Activated naive CD4-positive, alpha-beta T cell treated with anti-CD3 and anti-CD28 coated beads for 36 hours (primary cell): ENCODE results near the gene MARCHF10. TPM values are rescaled to one million over a fixed set of nuclear protein-coding genes. Genes with fewer than 3 reads are reported as not detected.

Source experiments
- CTCF ChIA-PET: fragments of 350-600 bp; sonication (Branson Sonifier 250); formaldehyde crosslinking; loops from one replicate; lab custom pipeline; 2021; ENCODE audit warnings: antibody characterized with exemption; lab: Charles Lee
- DNase-seq: peaks from one replicate; pipeline ENCODE4 v3.0.0-alpha.2; 2020
- H3K27ac Mint-ChIP-seq: one replicate; pipeline ENCODE4 v1.8.0; 2021; ENCODE audit warnings: mild to moderate bottlenecking, mixed read lengths
- H3K27me3 Mint-ChIP-seq: one replicate; pipeline ENCODE4 v1.8.0; 2021; ENCODE audit warnings: low read depth, mixed read lengths
- H3K36me3 Mint-ChIP-seq: one replicate; pipeline ENCODE4 v1.8.0; 2021; ENCODE audit warnings: low read depth, mixed read lengths
- H3K4me1 Mint-ChIP-seq: one replicate; pipeline ENCODE4 v1.8.0; 2021; ENCODE audit warnings: low read depth, mixed read lengths
- H3K4me3 Mint-ChIP-seq: one replicate; pipeline ENCODE4 v1.8.0; 2021; ENCODE audit warnings: mild to moderate bottlenecking, moderate library complexity, mixed read lengths
- H3K9me3 Mint-ChIP-seq: one replicate; pipeline ENCODE4 v1.8.0; 2021; ENCODE audit warnings: mixed read lengths
- intact Hi-C: fragments of 100-400 bp; cut with micrococcal nuclease; formaldehyde crosslinking; loops from one replicate; pipeline ENCODE4 v1.15.1; 2023
- total RNA-seq, 2 experiments: library from RNA; stranded (reverse); gene quantifications; one replicate each; pipeline ENCODE4 v1.2.3, GENCODE V29; 2021

Gene MARCHF10
- total RNA-seq, 2 experiments from 2014 or later: not detected

DNA sequence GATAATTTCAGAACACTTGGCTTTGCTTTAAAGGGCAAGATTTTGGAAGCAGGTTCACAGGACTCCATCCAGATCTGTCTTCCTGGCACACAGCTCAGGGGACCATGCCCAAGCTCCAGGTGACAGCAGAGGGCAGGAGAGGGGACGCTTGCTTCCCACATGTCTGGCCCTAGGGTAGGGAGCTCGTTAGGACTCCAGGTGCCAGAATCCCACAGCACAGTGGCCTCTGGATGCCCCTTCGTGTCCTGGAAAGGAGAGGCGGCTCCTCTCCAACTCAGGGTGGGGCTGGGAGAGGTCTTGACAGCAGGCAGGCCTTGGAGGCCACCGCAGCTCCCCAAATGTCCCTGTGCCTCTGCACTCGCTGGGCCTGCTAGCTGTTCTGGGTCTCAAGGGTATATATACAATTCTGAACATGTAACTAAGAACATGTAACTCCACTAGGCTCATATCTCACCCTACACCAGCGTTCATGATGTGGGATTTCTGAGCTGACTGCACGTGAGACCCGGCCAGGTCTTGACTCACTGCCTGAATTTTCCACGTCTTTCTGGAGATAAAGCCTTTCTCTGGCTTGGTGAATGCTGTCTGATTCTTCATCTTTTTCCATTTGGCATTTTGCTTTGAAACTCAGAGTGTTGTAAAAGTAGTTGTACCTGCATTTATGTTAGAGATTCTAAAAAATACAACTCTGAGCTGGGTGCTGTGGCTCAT lies 52.8 kb downstream of the MARCHF10 start:
- CTCF ChIA-PET: no interaction called here
- intact Hi-C loops: no loop called here
- Mint-ChIP-seq H3K9me3 (no peaks in the 10 kb centered on the region), H3K4me1 (no peaks in the 10 kb centered on the region), H3K36me3 (no peaks in the 10 kb centered on the region), H3K27ac (no peak overlapping the region), H3K4me3 (no peak overlapping the region), H3K27me3 (peaks cover 3% of the 10 kb centered on the region)
- no peak for DNase-seq

DNA sequence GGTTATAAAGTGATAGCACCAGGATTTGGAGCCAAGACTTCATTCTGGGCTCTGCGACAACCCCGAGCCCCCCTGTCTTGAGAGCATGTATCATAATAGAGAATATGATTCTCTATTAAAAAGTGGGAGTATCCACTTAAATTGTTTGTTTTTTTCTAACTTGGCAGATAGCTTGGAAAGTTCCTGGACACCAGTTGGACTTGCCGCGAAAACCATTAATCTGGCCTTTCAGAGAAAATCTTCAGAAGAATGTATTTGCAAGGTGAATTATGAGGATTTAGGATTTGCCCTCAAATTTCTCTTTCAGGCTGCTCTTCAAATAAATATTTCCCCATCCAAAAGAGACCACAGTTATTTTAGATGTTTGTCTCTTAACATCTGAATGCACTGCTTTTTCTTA lies 53.5 kb downstream of the MARCHF10 start:
- Mint-ChIP-seq H3K9me3 (no peaks in the 10 kb centered on the region), H3K4me3 (no peak overlapping the region), H3K27me3 (no peaks in the 10 kb centered on the region), H3K36me3 (no peaks in the 10 kb centered on the region), H3K4me1 (no peaks in the 10 kb centered on the region), H3K27ac (no peak overlapping the region)
- DNase-seq: no peak
- CTCF ChIA-PET: no interaction called here
- intact Hi-C loops: no loop called here

DNA sequence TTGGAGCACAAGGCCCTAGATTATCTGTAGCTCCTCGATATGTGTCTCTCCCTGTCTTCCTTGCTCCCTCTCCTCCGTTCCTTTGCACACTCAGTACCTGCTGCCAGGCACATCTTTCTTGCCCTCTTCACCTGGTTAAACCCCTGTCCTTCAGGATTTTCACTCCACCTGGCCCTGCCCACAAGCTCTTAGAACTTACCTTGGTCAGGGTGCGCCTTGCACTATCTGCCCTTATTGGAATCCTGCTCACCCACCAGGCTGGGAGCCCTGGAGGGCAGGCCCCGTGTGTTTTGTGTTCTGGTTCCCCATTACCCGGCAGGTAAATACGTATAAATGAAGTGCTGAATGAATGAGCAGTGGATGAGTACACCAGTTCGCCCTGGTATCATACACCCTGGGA lies 54.6 kb downstream of the MARCHF10 start:
- Mint-ChIP-seq H3K27me3 (no peaks in the 10 kb centered on the region), H3K9me3 (no peaks in the 10 kb centered on the region), H3K36me3 (no peaks in the 10 kb centered on the region), H3K27ac (no peak overlapping the region), H3K4me1 (no peaks in the 10 kb centered on the region), H3K4me3 (no peak overlapping the region)
- DNase-seq: no peak
- intact Hi-C loops: no loop called here
- CTCF ChIA-PET: no interaction called here

GRCh38 chr17:62751060-62751691 lies 56.9 kb downstream of the MARCHF10 start:
- CTCF ChIA-PET: no interaction called here
- intact Hi-C loops: no loop called here
- Mint-ChIP-seq H3K4me1 (no peaks in the 10 kb centered on the region), H3K27ac (no peak overlapping the region), H3K9me3 (no peaks in the 10 kb centered on the region), H3K4me3 (no peak overlapping the region), H3K27me3 (peaks cover 1% of the 10 kb centered on the region), H3K36me3 (no peaks in the 10 kb centered on the region)
- no peak for DNase-seq

- CTCF ChIA-PET: no interaction called here
- intact Hi-C loops: no loop called here
- DNase-seq: no peak
- H3K27ac Mint-ChIP-seq: no peak overlapping the region
- no peak overlapping the region for H3K4me3 Mint-ChIP-seq
- no peaks in the 10 kb centered on the region for H3K9me3 Mint-ChIP-seq
- H3K36me3 Mint-ChIP-seq: no peaks in the 10 kb centered on the region
- H3K27me3 Mint-ChIP-seq: peaks cover 3% of the 10 kb centered on the region
- H3K4me1 Mint-ChIP-seq: no peaks in the 10 kb centered on the region
These were observed 57.5 kb downstream of the MARCHF10 start for GRCh38 chr17:62750631-62751051.

DNA sequence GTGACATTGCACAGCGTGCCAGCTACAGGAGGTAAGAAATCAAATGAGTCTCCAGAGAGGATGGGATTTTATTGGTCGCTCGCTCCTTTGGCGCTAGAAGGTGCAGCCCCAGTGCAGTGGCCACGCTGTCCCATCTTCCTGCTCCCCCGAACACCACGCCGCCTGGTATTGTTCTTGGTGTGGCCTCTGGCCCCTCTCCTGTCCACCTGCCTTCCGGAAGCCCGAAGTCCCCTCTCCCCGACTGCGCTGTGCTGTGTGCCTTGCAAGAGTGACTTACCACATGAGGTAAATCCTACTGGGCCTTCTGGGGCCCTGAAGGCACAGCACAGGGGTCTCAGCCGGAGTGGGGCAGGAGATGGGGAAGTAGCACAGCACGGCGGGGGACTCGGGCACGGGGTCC lies 58.2 kb downstream of the MARCHF10 start:
- no peak overlapping the region for H3K4me3 Mint-ChIP-seq
- H3K27ac Mint-ChIP-seq: no peak overlapping the region
- H3K4me1 Mint-ChIP-seq: no peaks in the 10 kb centered on the region
- CTCF ChIA-PET: no interaction called here
- H3K9me3 Mint-ChIP-seq: no peaks in the 10 kb centered on the region
- intact Hi-C loops: no loop called here
- DNase-seq: no peak
- no peaks in the 10 kb centered on the region for H3K36me3 Mint-ChIP-seq
- H3K27me3 Mint-ChIP-seq: peaks cover 3% of the 10 kb centered on the region

DNA sequence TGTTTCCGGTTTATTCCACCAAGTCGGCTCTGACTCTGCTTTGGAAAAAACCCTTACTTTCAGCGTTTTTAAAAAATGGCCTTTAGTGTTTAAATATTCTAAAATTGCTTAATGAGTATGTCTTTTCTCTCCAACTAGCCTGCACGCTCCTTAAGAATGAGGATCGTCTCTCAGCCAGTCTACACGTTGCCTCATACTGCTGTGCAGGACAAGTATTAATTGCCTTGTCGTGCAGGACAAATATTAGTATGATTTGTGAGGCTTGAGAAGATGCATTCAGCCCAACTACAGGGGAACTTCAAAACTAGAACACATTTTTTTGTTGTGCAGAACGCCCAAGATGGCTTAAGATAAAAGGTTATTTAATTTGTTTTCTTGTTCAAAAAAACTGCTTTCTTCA lies 61.2 kb downstream of the MARCHF10 start:
- CTCF ChIA-PET: no interaction called here
- intact Hi-C loops: no loop called here
- H3K4me1 Mint-ChIP-seq: no peaks in the 10 kb centered on the region
- H3K4me3 Mint-ChIP-seq: no peak overlapping the region
- DNase-seq: no peak
- no peaks in the 10 kb centered on the region for H3K36me3 Mint-ChIP-seq
- peaks cover 8% of the 10 kb centered on the region for H3K27me3 Mint-ChIP-seq
- H3K27ac Mint-ChIP-seq: no peak overlapping the region
- H3K9me3 Mint-ChIP-seq: no peaks in the 10 kb centered on the region

DNA sequence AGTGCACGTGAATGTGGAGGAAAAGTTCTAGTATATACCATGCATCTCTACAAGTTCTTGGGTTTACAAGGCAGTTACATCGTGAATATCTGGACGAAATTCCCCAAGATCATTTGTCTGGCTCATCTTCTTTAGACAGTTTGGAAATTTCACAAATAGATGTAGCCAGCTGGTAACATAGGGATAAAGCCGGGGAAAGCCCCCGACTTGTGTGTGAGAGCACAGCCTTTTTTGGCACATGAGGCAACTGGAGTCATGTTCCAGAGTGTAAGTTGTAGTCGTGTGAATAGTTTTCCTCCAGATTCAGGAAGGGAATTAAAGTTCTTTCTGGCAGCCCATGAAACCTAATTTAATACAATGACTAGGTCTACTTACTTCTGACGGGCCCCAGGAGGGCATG lies 62.3 kb downstream of the MARCHF10 start:
- no peak for DNase-seq
- no peaks in the 10 kb centered on the region for H3K4me1 Mint-ChIP-seq
- H3K27ac Mint-ChIP-seq: no peak overlapping the region
- intact Hi-C loops: no loop called here
- H3K27me3 Mint-ChIP-seq: peaks cover 8% of the 10 kb centered on the region
- H3K4me3 Mint-ChIP-seq: no peak overlapping the region
- CTCF ChIA-PET: no interaction called here
- H3K9me3 Mint-ChIP-seq: no peaks in the 10 kb centered on the region
- no peaks in the 10 kb centered on the region for H3K36me3 Mint-ChIP-seq

GRCh38 chr17:62744259-62744658 lies 63.9 kb downstream of the MARCHF10 start:
- CTCF ChIA-PET: no interaction called here
- no peak overlapping the region for H3K4me3 Mint-ChIP-seq
- intact Hi-C loops: no loop called here
- peaks cover 8% of the 10 kb centered on the region for H3K27me3 Mint-ChIP-seq
- no peaks in the 10 kb centered on the region for H3K9me3 Mint-ChIP-seq
- no peak for DNase-seq
- H3K36me3 Mint-ChIP-seq: no peaks in the 10 kb centered on the region
- no peak overlapping the region for H3K27ac Mint-ChIP-seq
- H3K4me1 Mint-ChIP-seq: no peaks in the 10 kb centered on the region

DNA sequence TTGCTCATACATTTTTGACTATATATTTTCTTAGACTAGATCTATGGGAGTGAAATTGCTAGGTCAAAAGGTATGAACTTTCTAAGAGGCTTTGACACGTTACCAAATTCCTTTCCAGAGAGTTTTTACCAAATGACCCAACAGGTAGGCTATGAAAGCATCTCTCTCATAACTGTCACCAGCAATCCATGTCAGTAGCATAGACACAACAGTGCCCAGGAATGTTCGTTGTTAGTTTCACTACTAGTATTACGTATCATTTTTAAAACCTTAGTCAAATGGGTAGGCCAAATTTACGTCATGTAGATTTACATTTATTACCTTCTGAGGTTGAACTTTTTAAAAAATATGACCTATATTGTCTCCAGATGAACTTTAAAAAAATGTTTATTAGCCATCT lies 66.8 kb downstream of the MARCHF10 start:
- Mint-ChIP-seq H3K9me3 (no peaks in the 10 kb centered on the region), H3K36me3 (no peaks in the 10 kb centered on the region), H3K27ac (no peak overlapping the region), H3K4me3 (no peak overlapping the region), H3K27me3 (peaks cover 8% of the 10 kb centered on the region), H3K4me1 (peaks cover 12% of the 10 kb centered on the region)
- no peak for DNase-seq
- intact Hi-C loops: no loop called here
- CTCF ChIA-PET: interaction anchor here (0.7 to 1.1 kb wide), 2 partner anchors 14 to 916 kb away, joined by 3 read pairs; no protein-coding TSS in a partner anchor

- H3K4me1 Mint-ChIP-seq: peaks cover 12% of the 10 kb centered on the region
These were observed 68.3 kb downstream of the MARCHF10 start for GRCh38 chr17:62739645-62740388.

GRCh38 chr17:62738281-62738680 lies 69.8 kb downstream of the MARCHF10 start:
- H3K27me3 Mint-ChIP-seq: peaks cover 3% of the 10 kb centered on the region
- CTCF ChIA-PET: no interaction called here
- H3K27ac Mint-ChIP-seq: no peak overlapping the region
- no peaks in the 10 kb centered on the region for H3K9me3 Mint-ChIP-seq
- no peak for DNase-seq
- peaks cover 12% of the 10 kb centered on the region for H3K4me1 Mint-ChIP-seq
- intact Hi-C loops: no loop called here
- no peaks in the 10 kb centered on the region for H3K36me3 Mint-ChIP-seq
- H3K4me3 Mint-ChIP-seq: no peak overlapping the region

More at GRCh38 chr17:62739645-62740388, 68.3 kb downstream of the MARCHF10 start:
- no peaks in the 10 kb centered on the region for H3K9me3 Mint-ChIP-seq
- H3K27me3 Mint-ChIP-seq: peaks cover 8% of the 10 kb centered on the region
- CTCF ChIA-PET: interaction anchor here (0.6 kb wide), 1 partner anchor 67 kb away, joined by 5 read pairs; no protein-coding TSS in a partner anchor
- no peaks in the 10 kb centered on the region for H3K36me3 Mint-ChIP-seq
- intact Hi-C loops: no loop called here
- H3K4me3 Mint-ChIP-seq: no peak overlapping the region
- no peak overlapping the region for H3K27ac Mint-ChIP-seq
- DNase-seq: no peak
